Hematopoietic multipotent progenitor cell treated with erythropoietin and hydrocortisone succinate and interleukin-3 and kit ligand, for 17 days (in vitro differentiated cells): ENCODE results near the gene RNF103.

Experiments used
- DNase-seq: peaks from one replicate; pipeline ENCODE4 v3.0.0-alpha.2; 2015; ENCODE audit warnings: low spot score

Gene RNF103

DNA sequence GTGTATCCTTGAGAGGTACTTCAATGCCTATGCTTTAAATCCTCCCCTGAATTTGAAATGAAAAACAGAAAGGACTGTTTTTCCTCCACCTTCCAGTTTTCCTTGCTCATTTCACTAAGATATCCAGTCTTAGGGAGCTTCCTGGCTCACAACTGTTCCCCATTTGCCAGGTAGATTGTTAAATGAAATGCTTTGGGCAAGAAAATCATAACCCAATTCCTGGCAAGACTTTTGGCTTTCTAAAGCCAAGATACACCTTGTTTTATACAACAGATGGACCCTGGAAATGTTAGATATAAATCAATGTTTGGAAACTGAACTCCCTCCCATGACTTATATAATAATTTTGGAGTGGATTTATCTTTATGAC, 56.9 kb downstream of the RNF103 start:
- no peak for DNase-seq

DNA sequence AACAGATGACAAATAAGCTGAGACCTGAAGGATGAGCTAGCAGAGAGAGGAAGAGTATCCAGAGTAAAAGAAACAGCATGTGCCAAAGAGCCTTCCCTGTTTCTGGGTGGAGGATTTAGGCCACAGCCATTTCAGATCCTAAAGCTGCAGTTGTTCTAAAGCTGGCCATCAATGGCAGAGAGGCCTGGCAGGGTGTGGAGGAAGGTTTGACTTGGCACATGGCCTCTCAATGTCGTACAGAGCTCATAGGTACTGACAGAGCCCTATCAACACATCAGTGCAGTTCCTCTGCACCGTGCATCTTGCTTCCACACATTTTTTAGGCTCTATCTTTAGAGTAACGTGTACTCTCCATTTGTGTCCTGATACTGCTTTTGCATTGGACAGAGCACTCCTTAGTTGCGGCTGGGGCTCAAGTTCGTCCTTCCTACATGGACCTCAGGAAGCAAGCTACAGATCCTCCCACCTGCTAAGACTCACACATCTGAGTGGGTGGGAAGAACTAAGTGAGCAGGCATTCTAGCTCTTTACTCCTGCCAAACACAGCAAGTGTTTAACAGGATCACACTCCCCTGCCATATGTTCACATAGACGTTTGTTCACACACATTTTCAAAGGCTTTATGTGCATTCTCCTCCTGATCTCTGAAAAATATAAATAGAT, 57.4 kb downstream of the RNF103 start:
- DNase-seq = no peak

DNA sequence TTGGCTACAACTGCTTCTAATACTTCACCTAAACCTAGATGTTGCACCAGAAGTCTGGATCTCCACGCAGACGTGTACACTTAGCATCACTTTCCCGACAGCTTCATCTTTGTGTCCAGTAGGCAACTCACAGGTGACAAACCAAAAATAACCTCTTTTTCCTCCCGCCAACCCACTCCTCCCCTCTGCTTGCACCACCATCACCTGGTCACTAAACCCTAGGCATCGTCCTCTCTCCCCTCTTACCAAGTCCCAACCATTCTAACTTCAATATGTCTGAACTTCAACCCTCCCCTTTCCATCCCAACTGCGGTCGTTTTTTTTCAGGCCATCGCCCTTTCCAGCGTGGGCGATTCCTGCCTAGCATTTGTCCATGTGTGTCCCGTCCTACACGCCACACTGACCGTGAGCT, 60.0 kb downstream of the RNF103 start:
- no peak for DNase-seq

DNA sequence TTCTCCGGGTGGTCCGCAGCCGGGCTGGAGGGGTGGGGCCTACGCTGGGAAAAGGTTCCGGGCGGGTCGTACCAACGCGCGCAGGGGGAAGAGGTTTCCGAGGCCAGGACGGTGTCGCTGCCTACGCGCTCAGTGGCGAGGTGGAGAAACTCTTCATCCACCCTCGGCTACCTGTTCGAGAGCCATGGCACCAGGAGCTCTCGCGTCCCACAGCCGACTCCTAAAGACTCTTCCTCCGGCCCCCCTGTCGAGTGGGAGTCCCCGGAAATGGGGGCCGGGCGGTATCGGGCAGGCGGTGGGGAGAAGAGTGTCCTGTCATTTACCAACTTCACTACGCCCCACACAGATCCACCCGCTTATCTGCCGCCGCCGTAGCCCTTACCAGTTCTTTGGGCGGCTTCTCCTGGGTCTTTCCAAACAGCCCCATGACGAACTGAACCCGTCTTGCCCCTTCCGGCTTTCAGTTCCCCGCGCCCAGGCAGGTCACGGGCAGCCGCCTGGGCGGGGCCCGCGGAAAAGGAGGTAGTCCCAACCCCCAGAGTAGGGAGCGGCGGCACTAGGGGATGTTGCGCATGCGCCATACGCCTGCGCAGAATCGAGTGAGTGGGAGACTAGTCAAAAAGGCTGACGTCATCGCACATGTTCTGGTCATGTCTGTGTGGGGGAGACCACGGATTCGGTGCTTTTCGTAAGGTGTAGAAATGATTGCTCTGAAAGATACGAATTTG, 60.6 kb downstream of the RNF103 start, which contains the start of gene CHMP3:
Gene CHMP3, minus strand, starts transcription at position 522 of the 728 bp plus-strand sequence. Its CDS starts 95 bp downstream, at position 427.
- DNase-seq = peak; percentile 99

DNA sequence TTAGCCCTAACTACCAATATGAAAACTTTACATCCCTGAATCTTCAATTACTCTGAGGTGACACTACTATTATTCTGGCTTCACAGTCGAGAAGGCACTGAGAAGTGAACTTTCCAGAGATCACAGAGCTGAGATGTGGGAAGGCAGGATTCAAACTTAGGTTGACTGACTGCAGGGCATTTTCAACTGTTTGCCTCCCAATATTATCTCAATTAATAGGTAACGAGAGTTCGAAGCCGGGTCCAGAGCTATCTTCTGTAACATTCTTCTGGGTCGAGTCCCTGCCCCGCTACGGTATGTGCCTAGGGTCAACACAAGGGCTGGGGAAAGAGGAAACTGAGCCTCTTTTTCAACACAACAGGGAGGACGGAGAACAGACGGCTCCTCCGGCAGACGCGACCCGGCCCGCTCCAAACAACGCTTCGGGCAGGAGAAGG, 61.2 kb downstream of the RNF103 start:
- DNase-seq = no peak

DNA sequence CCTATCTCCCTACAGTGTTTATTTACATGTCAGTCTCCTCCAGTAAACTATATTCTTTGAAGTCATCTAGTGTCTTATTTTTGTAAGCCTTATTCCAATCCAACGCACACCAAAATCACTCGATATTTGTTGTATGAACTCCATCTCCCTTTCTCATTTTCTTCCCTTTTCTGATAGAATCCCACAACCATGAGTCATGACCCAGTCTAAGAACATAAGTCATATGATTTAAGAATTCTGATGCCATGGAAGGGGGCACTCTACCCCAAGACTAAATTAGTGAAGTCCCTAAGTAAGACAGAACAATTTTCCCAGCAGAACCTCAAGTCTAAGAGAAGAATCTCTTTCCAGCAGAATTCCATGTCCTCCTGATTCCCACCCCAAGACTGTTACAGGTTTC, 65.8 kb downstream of the RNF103 start:
- no peak for DNase-seq

DNA sequence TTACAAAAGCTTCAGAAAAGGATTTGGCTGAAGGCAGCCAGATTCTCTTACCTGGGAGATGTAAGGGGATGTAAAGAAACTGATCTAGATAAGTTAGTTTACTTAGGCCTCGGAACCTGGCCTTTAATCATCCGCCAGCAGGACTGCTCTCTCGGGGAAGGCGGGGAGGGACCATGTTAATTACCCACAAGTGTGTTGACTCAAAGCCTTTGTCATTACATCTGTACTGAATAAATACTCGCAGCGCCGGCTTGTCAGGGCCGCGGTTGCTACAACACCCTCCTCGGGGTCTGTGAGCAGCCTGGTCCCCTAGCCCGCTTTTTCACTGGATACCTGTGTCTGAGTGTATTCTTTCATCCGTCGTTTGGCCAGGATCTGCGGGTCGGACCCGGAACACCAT, 67.2 kb downstream of the RNF103 start:
- no peak for DNase-seq
